Measurements from ENCODE around the gene LRP8. TPM values are rescaled to one million over a fixed set of nuclear protein-coding genes. Genes with fewer than 3 reads are reported as not detected.

LRP8 gene
- total and polyA plus RNA-seq, 2 donors (not counting 1 experiment from before 2014, with no cell fraction given): 7.8 to 9.4 TPM

DNA sequence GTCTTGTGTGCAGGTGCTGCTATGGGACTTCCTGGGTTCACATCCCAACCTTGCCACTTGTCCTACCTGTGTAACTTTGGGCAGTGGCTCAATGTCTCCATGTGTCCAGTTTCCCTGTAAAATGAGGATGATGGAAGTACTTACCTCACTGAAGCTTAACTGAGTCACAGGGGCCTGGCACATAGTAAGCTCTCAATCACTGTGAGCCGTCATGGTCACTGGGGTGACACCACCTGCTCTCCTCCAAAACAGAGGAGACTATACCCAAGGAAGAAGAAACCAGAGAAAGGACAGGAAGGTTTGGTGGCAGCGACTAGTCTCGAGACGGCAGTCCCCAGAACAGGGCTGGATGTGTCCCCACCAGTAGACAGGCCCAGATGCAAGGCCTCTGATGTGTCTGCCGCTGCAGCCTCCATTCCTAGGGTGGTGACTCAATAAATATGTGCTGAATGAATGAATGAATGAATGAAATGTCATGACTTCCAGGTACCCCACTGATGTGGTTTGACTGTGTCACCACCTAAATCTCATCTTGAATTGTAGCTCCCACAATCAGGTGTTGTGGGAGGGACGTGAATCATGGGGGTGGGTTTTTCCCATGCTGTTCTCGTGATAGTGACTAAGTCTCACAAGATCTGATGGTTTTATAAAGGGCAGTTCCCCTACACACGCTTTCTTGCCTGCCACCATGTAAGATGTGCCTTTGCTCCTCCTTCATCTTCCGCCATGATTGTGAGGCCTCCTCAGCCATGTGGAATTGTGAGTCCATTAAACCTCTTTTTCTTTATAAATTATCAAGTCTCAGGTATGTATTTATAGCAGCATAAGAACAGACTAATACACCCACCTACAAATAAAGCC lies 13.0 kb upstream of the LRP8 start:
- ATAC-seq (ENCODE audit: low read depth) (no peak), DNase-seq (no peak)
- 100% methylated on average over 5 of the region's 9 CpGs for WGBS (ENCODE audit: insufficient coverage)
- no peaks in the 10 kb centered on the region for H3K36me3 ChIP-seq (replicated peaks in 1 of 2; ENCODE audit: control extremely low read depth in 1 of 2, control insufficient read depth in 1 of 2, extremely low read depth in 1 of 2, insufficient read depth in 2 of 2, low read length in 1 of 2)
- ChIA-PET POLR2A (no interaction called here), CTCF (no interaction called here)
- Mint-ChIP-seq H3K27ac (no peak overlapping the region), H3K27me3 (no peaks in the 10 kb centered on the region), H3K4me3 (no peak overlapping the region), H3K4me1 (peaks cover 8% of the 10 kb centered on the region), H3K9me3 (ENCODE audit: insufficient read depth) (no peaks in the 10 kb centered on the region)
- TF ChIP-seq, protein P1, sequence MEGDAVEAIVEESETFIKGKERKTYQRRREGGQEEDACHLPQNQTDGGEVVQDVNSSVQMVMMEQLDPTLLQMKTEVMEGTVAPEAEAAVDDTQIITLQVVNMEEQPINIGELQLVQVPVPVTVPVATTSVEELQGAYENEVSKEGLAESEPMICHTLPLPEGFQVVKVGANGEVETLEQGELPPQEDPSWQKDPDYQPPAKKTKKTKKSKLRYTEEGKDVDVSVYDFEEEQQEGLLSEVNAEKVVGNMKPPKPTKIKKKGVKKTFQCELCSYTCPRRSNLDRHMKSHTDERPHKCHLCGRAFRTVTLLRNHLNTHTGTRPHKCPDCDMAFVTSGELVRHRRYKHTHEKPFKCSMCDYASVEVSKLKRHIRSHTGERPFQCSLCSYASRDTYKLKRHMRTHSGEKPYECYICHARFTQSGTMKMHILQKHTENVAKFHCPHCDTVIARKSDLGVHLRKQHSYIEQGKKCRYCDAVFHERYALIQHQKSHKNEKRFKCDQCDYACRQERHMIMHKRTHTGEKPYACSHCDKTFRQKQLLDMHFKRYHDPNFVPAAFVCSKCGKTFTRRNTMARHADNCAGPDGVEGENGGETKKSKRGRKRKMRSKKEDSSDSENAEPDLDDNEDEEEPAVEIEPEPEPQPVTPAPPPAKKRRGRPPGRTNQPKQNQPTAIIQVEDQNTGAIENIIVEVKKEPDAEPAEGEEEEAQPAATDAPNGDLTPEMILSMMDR (IDR thresholded peaks at IDR 0.05): no peak
- no peak for TF ChIP-seq EZH2 (IDR thresholded peaks at IDR 0.05; ENCODE audit: borderline replicate concordance, insufficient read depth, low read depth, low read length, poor library complexity, severe bottlenecking)
- H3K27me3 ChIP-seq (replicated peaks in 1 of 4; ENCODE audit: control extremely low read depth in 1 of 4, control insufficient read depth in 3 of 4, insufficient read depth in 4 of 4, low read length in 3 of 4): no peaks in the 10 kb centered on the region
- H3K9me3 ChIP-seq (ENCODE audit: control extremely low read depth in 1 of 3, control insufficient read depth in 2 of 3, insufficient read depth in 1 of 3, low read length in 2 of 3): no peaks in the 10 kb centered on the region
- no peak overlapping the region for H3K9ac ChIP-seq (ENCODE audit: low read length)
- peaks cover 0 to 12% of the 10 kb centered on the region in 2 donors for H3K4me1 ChIP-seq (ENCODE audit: control insufficient read depth in 2 of 2, insufficient read depth in 2 of 2, low read length in 2 of 2)
- H3K79me2 ChIP-seq (ENCODE audit: control insufficient read depth, insufficient read depth, low read length): no peaks in the 10 kb centered on the region
- no peak overlapping the region for H3K4me2 ChIP-seq (replicated peaks; ENCODE audit: low read depth, low read length, poor library complexity, severe bottlenecking)
- H3K4me3 ChIP-seq (ENCODE audit: control extremely low read depth in 1 of 5, extremely low read depth in 1 of 5, insufficient read depth in 1 of 5, low read depth in 2 of 5, low read length in 4 of 5): no peak overlapping the region
- no peaks in the 10 kb centered on the region for H4K20me1 ChIP-seq (ENCODE audit: control insufficient read depth, insufficient read depth, low read length, poor library complexity, severe bottlenecking)
- H3K27ac ChIP-seq (ENCODE audit: low read length in 2 of 2): no peak overlapping the region
- intact Hi-C loops (cut with micrococcal nuclease): no loop called here
- H2AFZ ChIP-seq (ENCODE audit: insufficient read depth, low read depth, low read length, poor library complexity, severe bottlenecking): no peak overlapping the region

All from B cell (primary cell).